ENCODE results near the gene CBX1. TPM values are rescaled to one million over a fixed set of nuclear protein-coding genes. Genes with fewer than 3 reads are reported as not detected.
A peak's percentile ranks its signal among the peaks of the same experiment; 100 is the strongest.

CBX1 gene
- total and polyA plus RNA-seq, 2 of the 8 experiments (the other 6 are each of a cell fraction or from before 2014, with no cell fraction given) = 38.7 to 173 TPM

DNA sequence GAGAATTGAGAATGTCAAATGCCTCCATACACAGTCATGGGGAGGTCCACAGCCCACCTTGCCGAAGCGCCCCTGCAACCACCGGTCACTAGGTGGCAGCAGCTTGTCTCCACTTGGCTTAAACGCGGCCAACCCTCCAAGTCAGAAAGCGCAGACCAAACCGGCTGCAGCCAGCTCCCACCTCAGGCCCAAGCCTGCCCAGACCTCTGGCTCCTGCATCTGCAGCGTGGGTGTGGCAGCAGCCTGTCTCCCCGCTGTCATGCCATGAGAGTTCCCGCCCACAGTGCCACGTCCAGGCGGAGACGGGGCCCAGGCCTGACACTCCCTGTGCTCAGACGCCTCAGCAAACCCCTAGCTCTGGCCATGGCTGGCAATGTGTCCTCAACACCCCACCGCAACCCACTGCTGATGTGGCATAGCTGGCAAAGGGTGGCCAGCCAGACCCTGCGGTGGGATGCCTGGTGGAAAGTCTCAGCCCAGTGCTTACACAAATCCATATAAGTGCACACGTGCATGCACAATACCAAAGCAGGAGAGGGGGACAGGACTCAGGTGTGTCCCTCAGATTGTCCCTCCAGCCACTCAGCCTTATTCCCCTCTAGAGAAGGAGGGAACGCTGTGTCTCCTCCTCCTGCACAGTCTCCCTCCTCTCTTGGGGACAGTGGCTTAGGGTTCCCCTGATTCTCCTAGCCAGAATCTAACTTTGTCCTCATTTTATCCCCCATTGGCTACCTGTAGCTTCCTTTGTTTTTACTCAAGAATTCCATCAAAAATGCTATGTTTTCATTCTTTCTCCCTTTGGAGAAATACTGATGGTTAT lies 74.6 kb downstream of the CBX1 start (continued):
- TF ChIP-seq ATF3 (IDR thresholded peaks at IDR 0.05; ENCODE audit: insufficient read depth, low read depth, low read length) (no peak), POLR2A (IDR thresholded peaks at IDR 0.05; ENCODE audit: control extremely low read depth in 1 of 2, low read depth in 2 of 2, low read length in 2 of 2) (no peak), MAX (IDR thresholded peaks at IDR 0.05) (peak; percentile 40; the same call in 1 of the 2 replicates), TCF12 (IDR thresholded peaks at IDR 0.05; ENCODE audit: low read depth, low read length) (no peak), CHD7 (IDR thresholded peaks at IDR 0.05; ENCODE audit: insufficient replicate concordance, low read length) (no peak), SUZ12 (IDR thresholded peaks at IDR 0.05; ENCODE audit: low read length) (no peak), CEBPB (IDR thresholded peaks at IDR 0.05; ENCODE audit: low read depth, low read length) (no peak), NANOG (IDR thresholded peaks at IDR 0.05; ENCODE audit: insufficient read depth, low read depth, low read length, poor library complexity, severe bottlenecking) (no peak), SIN3A (conservative IDR thresholded peaks at IDR 0.05 in 1 of 2, IDR thresholded peaks at IDR 0.05 in 1 of 2; ENCODE audit: low read depth in 1 of 2, low read length in 2 of 2) (peak in 1 of 2 experiments; percentile 86; a peak in 2 of 4 replicates)
